H1 (cell line): Measurements from ENCODE around the gene TCF7. TPM values are rescaled to one million over a fixed set of nuclear protein-coding genes. Genes with fewer than 3 reads are reported as not detected.
A peak's percentile ranks its signal among the peaks of the same experiment; 100 is the strongest.

Source experiments
- CTCF ChIA-PET: fragments of 300-600 bp; sonication (Branson Sonifier 250); formaldehyde crosslinking; loops from one replicate; lab custom pipeline; 2021; ENCODE audit not compliant: partially characterized antibody; lab: Charles Lee
- POLR2A ChIA-PET: fragments of 300-600 bp; sonication (Branson Sonifier 250); formaldehyde crosslinking; loops from one replicate; lab custom pipeline; 2021; ENCODE audit warnings: inconsistent platforms; ENCODE audit not compliant: partially characterized antibody; lab: Charles Lee
- DNase-seq, 2 experiments: peaks; one replicate each; pipeline versions ENCODE4 v3.0.0 to v3.0.0-alpha.2; 2010 to 2022; ENCODE audit warnings: low spot score in 2 of 2, low read depth in 1 of 2, mixed read lengths in 1 of 2
- FAIRE-seq: peaks from 2 replicates; lab custom pipeline; 2011; peaks lifted over from hg19 to GRCh38; lab: Jason Lieb, UNC
- H2AFZ ChIP-seq: 2 replicates; pipeline ENCODE4 v1.8.1; 2012; ENCODE audit warnings: low read length, inconsistent platforms
- H2AK5ac ChIP-seq: 2 replicates; pipeline ENCODE4 v1.6.1; 2013; ENCODE audit warnings: low read depth, low read length
- H2BK120ac ChIP-seq: replicated peaks from 2 replicates; pipeline ENCODE3; 2013; ENCODE audit warnings: low read depth, low read length, inconsistent platforms
- H2BK12ac ChIP-seq: 2 replicates; pipeline ENCODE4 v1.6.1; 2013; ENCODE audit warnings: low read depth, low read length
- H2BK15ac ChIP-seq: 2 replicates; pipeline ENCODE4 v1.6.1; 2013; ENCODE audit warnings: low read length
- H2BK20ac ChIP-seq: 2 replicates; pipeline ENCODE4 v1.6.1; 2013; ENCODE audit warnings: low read length
- H2BK5ac ChIP-seq: 2 replicates; pipeline ENCODE4 v1.6.1; 2013; ENCODE audit warnings: low read depth, low read length
- H3K14ac ChIP-seq: 2 replicates; pipeline ENCODE4 v1.6.1; 2013; ENCODE audit warnings: inconsistent platforms; ENCODE audit not compliant: insufficient read length
- H3K18ac ChIP-seq: 2 replicates; pipeline ENCODE4 v1.6.1; 2013; ENCODE audit warnings: low read length; ENCODE audit errors: extremely low read depth
- H3K23ac ChIP-seq: 2 replicates; pipeline ENCODE4 v1.6.1; 2013; ENCODE audit warnings: inconsistent platforms; ENCODE audit not compliant: insufficient read length
- H3K23me2 ChIP-seq: 2 replicates; pipeline ENCODE4 v1.6.1; 2013; ENCODE audit warnings: low read depth, low read length
- H3K27ac ChIP-seq: 2 replicates; pipeline ENCODE4 v1.6.1; 2011; ENCODE audit warnings: low read depth, low read length, inconsistent platforms
- H3K27me3 ChIP-seq, 4 experiments: replicated peaks in 1 of 4; 1 replicate in 1 of 4; 2 replicates in 3 of 4; pipeline versions ENCODE4 v1.6.1 to v1.8.1; 2011 to 2013; ENCODE audit warnings: low read length in 3 of 4, mild to moderate bottlenecking in 3 of 4, inconsistent platforms in 2 of 4, mixed read lengths in 2 of 4, moderate library complexity in 1 of 4; ENCODE audit not compliant: control insufficient read depth in 3 of 4, insufficient read depth in 3 of 4; ENCODE audit errors: extremely low read depth in 1 of 4
- H3K36me3 ChIP-seq, 4 experiments: 2 replicates each; pipeline versions ENCODE4 v1.6.1 to v1.8.1; 2011 to 2013; ENCODE audit warnings: mild to moderate bottlenecking in 4 of 4, low read length in 3 of 4, moderate library complexity in 2 of 4, control low read depth in 1 of 4, inconsistent platforms in 1 of 4; ENCODE audit not compliant: insufficient read depth in 4 of 4, control insufficient read depth in 2 of 4
- H3K4ac ChIP-seq: replicated peaks from 2 replicates; pipeline ENCODE3; 2013; ENCODE audit warnings: low read length, low read depth, mixed read lengths, inconsistent platforms; ENCODE audit not compliant: insufficient read length
- H3K4me1 ChIP-seq, 4 experiments: replicated peaks in 1 of 4; 1 replicate in 1 of 4; 2 replicates in 3 of 4; pipeline versions ENCODE4 v1.6.1 to v1.8.1; 2011 to 2013; ENCODE audit warnings: low read length in 3 of 4, inconsistent platforms in 2 of 4, mixed read lengths in 1 of 4; ENCODE audit not compliant: insufficient read depth in 4 of 4, control insufficient read depth in 3 of 4
- H3K4me2 ChIP-seq, 2 experiments: 2 replicates each; pipeline versions ENCODE4 v1.6.1 to v1.8.1; 2011 to 2013; ENCODE audit warnings: low read depth in 2 of 2, low read length in 2 of 2, control low read depth in 1 of 2, inconsistent platforms in 1 of 2, mild to moderate bottlenecking in 1 of 2; ENCODE audit not compliant: insufficient read depth in 1 of 2
- H3K4me3 ChIP-seq, 4 experiments: fragments of 200-600, 300-600 bp in 1 of 4; sonication (generic), shearing (Covaris generic), sonication (Bioruptor Twin) in 1 of 4; 2 replicates each; pipeline versions ENCODE4 v1.5.1 to v1.8.1; 2011 to 2016; ENCODE audit warnings: low read length in 4 of 4, low read depth in 3 of 4, control low read depth in 2 of 4, inconsistent platforms in 2 of 4, mild to moderate bottlenecking in 2 of 4, mixed read lengths in 1 of 4, moderate library complexity in 1 of 4; ENCODE audit not compliant: insufficient read depth in 2 of 4; ENCODE audit errors: extremely low read depth in 1 of 4
- H3K56ac ChIP-seq: replicated peaks from 2 replicates; pipeline ENCODE3; 2013; ENCODE audit warnings: low read depth, mild to moderate bottlenecking, mixed read lengths, low read length, inconsistent platforms; ENCODE audit not compliant: insufficient read length
- H3K79me1 ChIP-seq: 2 replicates; pipeline ENCODE4 v1.6.1; 2013; ENCODE audit warnings: low read depth, low read length, control low read depth
- H3K79me2 ChIP-seq, 2 experiments: 2 replicates each; pipeline versions ENCODE4 v1.6.1 to v1.8.1; 2012 to 2013; ENCODE audit warnings: low read length in 2 of 2, mild to moderate bottlenecking in 2 of 2, inconsistent platforms in 1 of 2; ENCODE audit not compliant: insufficient read depth in 2 of 2, control insufficient read depth in 1 of 2
- H3K9ac ChIP-seq, 4 experiments: replicated peaks in 1 of 4; 1 replicate in 1 of 4; 2 replicates in 3 of 4; pipeline versions ENCODE4 v1.6.1 to v1.8.1; 2011 to 2013; ENCODE audit warnings: low read depth in 3 of 4, low read length in 3 of 4, control low read depth in 2 of 4, mild to moderate bottlenecking in 2 of 4, moderate library complexity in 2 of 4, inconsistent platforms in 1 of 4; ENCODE audit errors: extremely low read depth in 1 of 4
- H3K9me3 ChIP-seq, 2 experiments: 2 replicates each; pipeline versions ENCODE4 v1.6.1 to v1.8.1; 2012 to 2013; ENCODE audit warnings: mild to moderate bottlenecking in 2 of 2, moderate library complexity in 2 of 2, control low read depth in 1 of 2, inconsistent platforms in 1 of 2, low read depth in 1 of 2, low read length in 1 of 2, mixed read lengths in 1 of 2; ENCODE audit not compliant: insufficient read depth in 2 of 2
- H4K20me1 ChIP-seq, 2 experiments: replicated peaks in 1 of 2; 2 replicates each; pipeline versions ENCODE3 to v1.8.1; 2011 to 2013; ENCODE audit warnings: inconsistent platforms in 2 of 2, low read length in 2 of 2, mild to moderate bottlenecking in 1 of 2; ENCODE audit not compliant: insufficient read depth in 2 of 2, control insufficient read depth in 1 of 2
- H4K5ac ChIP-seq: 2 replicates; pipeline ENCODE4 v1.6.1; 2013; ENCODE audit warnings: low read length, low read depth, mixed read lengths, inconsistent platforms; ENCODE audit not compliant: insufficient read length
- H4K8ac ChIP-seq: 2 replicates; pipeline ENCODE4 v1.8.0; 2013; ENCODE audit warnings: mild to moderate bottlenecking, moderate library complexity, low read length, inconsistent platforms; ENCODE audit not compliant: insufficient read depth; ENCODE audit errors: extremely low read depth
- H4K91ac ChIP-seq: replicated peaks from 2 replicates; pipeline ENCODE3; 2013; ENCODE audit warnings: low read length, mixed read lengths, inconsistent platforms; ENCODE audit not compliant: insufficient read length
- CHD2 ChIP-seq: IDR thresholded peaks from 2 replicates; pipeline ENCODE4 v1.6.1; 2012; ENCODE audit warnings: low read length, improper control_type of control experiment
- RXRA ChIP-seq: IDR thresholded peaks from 2 replicates; pipeline ENCODE4 v1.6.1; 2011; ENCODE audit warnings: low read depth, mild to moderate bottlenecking, low read length, moderate library complexity; ENCODE audit not compliant: insufficient read depth
- SIN3A ChIP-seq, 2 experiments: IDR thresholded peaks in 1 of 2; conservative IDR thresholded peaks in 1 of 2; 2 replicates each; pipeline ENCODE4 v1.6.1; 2011 to 2012; ENCODE audit warnings: low read length in 2 of 2, improper control_type of control experiment in 1 of 2, low read depth in 1 of 2, mild to moderate bottlenecking in 1 of 2
- WGBS, 2 experiments: shearing (Covaris generic) in 1 of 2; methylation state at CpG; one replicate each; pipeline versions ENCODE4 v1.1.6 to v1.1.7; 2013 to 2015; ENCODE audit warnings: low lambda C conversion rate in 2 of 2, mixed read lengths in 2 of 2, inconsistent platforms in 1 of 2, low coverage in 1 of 2, missing lambda C conversion rate in 1 of 2; ENCODE audit not compliant: insufficient replicate concordance in 2 of 2, insufficient coverage in 1 of 2, insufficient read length in 1 of 2; ENCODE audit errors: extremely low coverage in 1 of 2, missing lambda C conversion rate in 1 of 2; 5-methylcytosine and 5-hydroxymethylcytosine counted together
- polyA plus RNA-seq, 7 experiments: library from polyadenylated mRNA; depleted of rRNA in 3 of 7; stranded (reverse) in 5 of 7; unstranded in 2 of 7; fragments of >200 nt in 5 of 7; fragments of 200-250 nt in 2 of 7; gene quantifications; 1 replicate in 5 of 7; 2 replicates in 1 of 7; 4 replicates in 1 of 7; pipeline versions ENCODE4 v1.2.1 to v1.2.3, GENCODE V29; 2011 to 2013; ENCODE audit warnings: missing spikeins in 2 of 7, mixed read lengths in 2 of 7
- total RNA-seq: library from RNA; stranded (reverse); fragmentation: NEBNext Ultra II Directional; extraction: Animal tissue kit (Norgen Biotek cat#: 25700); gene quantifications from 2 replicates; pipeline ENCODE4 v1.2.1, GENCODE V29; 2021

The TCF7 gene
- total and polyA plus RNA-seq, 2 of the 8 experiments (the other 6 are each of a cell fraction or from before 2014, with no cell fraction given), result 4.7 to 8.5 TPM

DNA sequence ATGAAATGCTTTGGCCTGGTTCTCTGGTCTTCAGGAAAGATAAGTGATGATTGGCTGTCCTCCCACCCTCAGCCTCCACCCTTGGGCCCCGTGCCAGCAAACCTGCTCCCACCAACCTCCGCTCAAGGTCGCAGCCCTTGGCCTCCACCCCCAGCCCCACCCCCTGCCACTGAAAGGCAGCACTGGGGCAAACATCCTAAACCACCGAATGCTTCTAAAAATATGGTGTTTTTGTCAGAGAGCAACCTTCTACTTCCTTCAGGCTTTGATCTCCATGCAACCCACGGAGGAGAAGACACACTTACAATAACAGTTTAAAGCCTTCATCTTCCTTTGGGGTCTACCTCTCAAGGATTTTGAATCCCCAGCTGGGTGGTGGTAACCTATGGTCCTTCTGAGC, 24.0 kb upstream of the TCF7 start:
- Histone ChIP-seq H3K23ac (no peak overlapping the region), H4K91ac (no peak overlapping the region), H3K27ac (no peak overlapping the region), H2BK12ac (no peak overlapping the region), H3K4me3 (no peak overlapping the region), H4K5ac (no peak overlapping the region), H4K8ac (no peak overlapping the region), H3K56ac (no peak overlapping the region), H3K36me3 (no peaks in the 10 kb centered on the region), H3K14ac (no peak overlapping the region), H3K23me2 (no peaks in the 10 kb centered on the region), H2AK5ac (no peak overlapping the region), H3K79me1 (no peaks in the 10 kb centered on the region), H3K9me3 (no peaks in the 10 kb centered on the region), H3K18ac (peak overlapping the region; percentile 6; the same call in 1 of the 2 replicates), H2BK120ac (no peak overlapping the region), H2BK15ac (no peak overlapping the region), H3K4me2 (no peak overlapping the region), H3K4ac (no peak overlapping the region), H2BK20ac (no peak overlapping the region), H2BK5ac (no peak overlapping the region), H3K79me2 (no peaks in the 10 kb centered on the region), H3K9ac (no peak overlapping the region), H3K4me1 (peaks cover 0 to 7% (median 1%) of the 10 kb centered on the region in 4 experiments; a peak in 4 of 7 replicates), H4K20me1 (peaks cover 0 to 2% of the 10 kb centered on the region in 2 experiments), H3K27me3 (no peaks in the 10 kb centered on the region), H2AFZ (no peak overlapping the region)
- TF ChIP-seq CHD2, result no peak
- no peak for TF ChIP-seq SIN3A (conservative IDR thresholded peaks at IDR 0.05 in 1 of 2, IDR thresholded peaks at IDR 0.05 in 1 of 2; ENCODE audit: low read depth in 1 of 2, low read length in 2 of 2)
- TF ChIP-seq RXRA, result no peak
- 83% methylated on average over 3 of the region's 5 CpGs; no CpG with 5 or more reads in 1 of the 2 experiments for WGBS, 2 experiments
- FAIRE-seq (no peak), DNase-seq (no peak)
- ChIA-PET POLR2A (no interaction called here), CTCF (interaction anchor here (1.5 to 3.3 kb wide), 4 partner anchors 11 to 50 kb away, joined by 3 to 18 read pairs (median 6); no protein-coding TSS in a partner anchor)
